Measurements from ENCODE around the gene AFAP1. TPM values are rescaled to one million over a fixed set of nuclear protein-coding genes. Genes with fewer than 3 reads are reported as not detected.

AFAP1 gene
- total and polyA plus RNA-seq, 2 of the 8 experiments (the other 6 are each of a cell fraction or from before 2014, with no cell fraction given): 3.6 to 18.2 TPM

DNA sequence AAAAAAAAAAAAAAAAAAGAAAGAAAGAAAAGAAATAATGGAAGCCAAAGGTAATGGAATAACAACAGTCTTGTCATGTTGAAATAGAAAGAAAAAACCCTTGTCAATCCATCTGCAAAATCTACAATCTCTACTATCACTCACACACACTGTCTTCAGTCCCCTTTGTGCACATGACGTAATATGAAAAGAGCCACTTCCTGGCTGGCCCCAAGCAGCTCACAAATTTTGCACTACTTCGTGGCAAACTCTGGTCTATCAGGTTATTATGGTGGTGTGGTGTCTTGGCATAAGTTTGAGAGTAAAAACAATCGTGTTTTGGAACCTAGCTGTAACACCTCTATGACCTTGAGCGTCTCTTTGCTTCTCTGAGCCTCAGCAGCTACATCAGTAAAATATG lies 8.3 kb upstream of the AFAP1 start (continued):
- no peak for TF ChIP-seq POLR2AphosphoS5 (IDR thresholded peaks at IDR 0.05; ENCODE audit: low read depth, low read length)
- no peak for TF ChIP-seq SP1 (IDR thresholded peaks at IDR 0.05; ENCODE audit: low read depth, low read length)
- TF ChIP-seq SUZ12 (IDR thresholded peaks at IDR 0.05; ENCODE audit: low read length): no peak
- TF ChIP-seq, protein P1, sequence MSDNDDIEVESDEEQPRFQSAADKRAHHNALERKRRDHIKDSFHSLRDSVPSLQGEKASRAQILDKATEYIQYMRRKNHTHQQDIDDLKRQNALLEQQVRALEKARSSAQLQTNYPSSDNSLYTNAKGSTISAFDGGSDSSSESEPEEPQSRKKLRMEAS (IDR thresholded peaks at IDR 0.05): no peak
- TF ChIP-seq PHF8 (conservative IDR thresholded peaks at IDR 0.05; ENCODE audit: low read depth, low read length): no peak
- TF ChIP-seq FOSL1 (IDR thresholded peaks at IDR 0.05; ENCODE audit: insufficient read depth, low read depth, low read length): no peak

Data from H1 (cell line).